Neural progenitor cell (in vitro differentiated cells): Measurements from ENCODE around the gene RAB18. TPM values are rescaled to one million over a fixed set of nuclear protein-coding genes. Genes with fewer than 3 reads are reported as not detected.
"Not testable (repeated sequence)": the region's sequence is repeated elsewhere in the genome, so short reads cannot be mapped to it uniquely, and the experiment has no call there.

Source experiments
- DNase-seq: peaks from one replicate; pipeline ENCODE4 v3.0.0-alpha.2; 2016; ENCODE audit warnings: low spot score
- H2AFZ ChIP-seq: fragments of 200-600 bp; sonication (generic); replicated peaks from 2 replicates; pipeline ENCODE4 v1.6.1; 2016; ENCODE audit warnings: antibody characterized with exemption
- H3F3A ChIP-seq: fragments of 200-600 bp; sonication (generic); 2 replicates; pipeline ENCODE4 v1.6.1; 2016; ENCODE audit warnings: antibody characterized with exemption, low read depth
- H3K27ac ChIP-seq: fragments of 200-600 bp; sonication (generic); 2 replicates; pipeline ENCODE4 v1.5.1; 2016; ENCODE audit warnings: mild to moderate bottlenecking
- H3K27me3 ChIP-seq: fragments of 200-600 bp; sonication (generic); 2 replicates; pipeline ENCODE4 v1.6.1; 2016; ENCODE audit warnings: mild to moderate bottlenecking, moderate library complexity
- H3K36me3 ChIP-seq: fragments of 200-600 bp; sonication (generic); 2 replicates; pipeline ENCODE4 v1.5.1; 2016
- H3K4me1 ChIP-seq: fragments of 200-600 bp; sonication (generic); 2 replicates; pipeline ENCODE4 v1.6.1; 2016; ENCODE audit warnings: mixed run types
- H3K4me2 ChIP-seq: fragments of 200-600 bp; sonication (generic); 2 replicates; pipeline ENCODE4 v1.6.1; 2016
- H3K4me3 ChIP-seq: fragments of 200-600 bp; sonication (generic); 2 replicates; pipeline ENCODE4 v1.5.1; 2016
- H3K79me2 ChIP-seq: fragments of 200-600 bp; sonication (generic); 2 replicates; pipeline ENCODE4 v1.6.1; 2016; ENCODE audit warnings: low read depth
- H3K9ac ChIP-seq: fragments of 200-600 bp; sonication (generic); 2 replicates; pipeline ENCODE4 v1.6.1; 2016
- H3K9me3 ChIP-seq: fragments of 200-600 bp; sonication (generic); 2 replicates; pipeline ENCODE4 v1.5.1; 2016; ENCODE audit warnings: low read depth
- H4K20me1 ChIP-seq: fragments of 200-600 bp; sonication (generic); 2 replicates; pipeline ENCODE4 v1.6.1; 2016; ENCODE audit warnings: low read depth
- H3K27ac Mint-ChIP-seq: 3 replicates; pipeline ENCODE4 v1.8.0; 2021; ENCODE audit warnings: mixed read lengths
- H3K27me3 Mint-ChIP-seq: 2 replicates; pipeline ENCODE4 v1.8.0; 2022; ENCODE audit warnings: low read depth, mild to moderate bottlenecking, inconsistent platforms, moderate library complexity, mixed read lengths; ENCODE audit not compliant: insufficient read depth
- H3K36me3 Mint-ChIP-seq: 3 replicates; pipeline ENCODE4 v1.8.0; 2021; ENCODE audit warnings: mixed read lengths
- H3K4me1 Mint-ChIP-seq: 3 replicates; pipeline ENCODE4 v1.8.0; 2021; ENCODE audit warnings: mixed read lengths
- H3K4me3 Mint-ChIP-seq: 3 replicates; pipeline ENCODE4 v1.8.0; 2021; ENCODE audit warnings: mild to moderate bottlenecking, moderate library complexity, mixed read lengths
- H3K9me3 Mint-ChIP-seq: 3 replicates; pipeline ENCODE4 v1.8.0; 2020; ENCODE audit warnings: mixed read lengths
- CTCF ChIP-seq: fragments of 200-600 bp; sonication (generic); IDR thresholded peaks from 2 replicates; pipeline ENCODE4 v1.5.1; 2017; ENCODE audit warnings: antibody characterized with exemption, mild to moderate bottlenecking
- EZH2 ChIP-seq: fragments of 200-600 bp; sonication (generic); IDR thresholded peaks from 2 replicates; pipeline ENCODE4 v1.6.1; 2017; ENCODE audit warnings: antibody characterized with exemption, mild to moderate bottlenecking, moderate library complexity
- EZH2phosphoT487 ChIP-seq: fragments of 200-600 bp; sonication (generic); IDR thresholded peaks from 2 replicates; pipeline ENCODE4 v1.6.1; 2017; ENCODE audit warnings: antibody characterized with exemption
- total RNA-seq: library from RNA; depleted of rRNA; stranded (reverse); fragments of >200 nt; gene quantifications from 2 replicates; pipeline ENCODE4 v1.2.3, GENCODE V29; 2015; ENCODE audit warnings: low replicate concordance

RAB18 gene
- total RNA-seq, 1 donor from 2014 or later, result 66.6 TPM

- TF ChIP-seq EZH2, result no peak
- TF ChIP-seq EZH2phosphoT487, result no peak
- H4K20me1 ChIP-seq, result no peaks in the 10 kb centered on the region
- DNase-seq, result no peak
- Mint-ChIP-seq H3K4me1 (no peaks in the 10 kb centered on the region), H3K27ac (no peak overlapping the region), H3K36me3 (no peaks in the 10 kb centered on the region), H3K27me3 (peaks cover 5% of the 10 kb centered on the region), H3K4me3 (no peak overlapping the region), H3K9me3 (no peaks in the 10 kb centered on the region)
- H3K79me2 ChIP-seq, result no peaks in the 10 kb centered on the region
- H3K36me3 ChIP-seq, result no peaks in the 10 kb centered on the region
- H3K9me3 ChIP-seq, result no peaks in the 10 kb centered on the region
- no peak overlapping the region for H3K4me2 ChIP-seq
- no peaks in the 10 kb centered on the region for H3F3A ChIP-seq
- no peak overlapping the region for H3K9ac ChIP-seq
- no peak overlapping the region for H2AFZ ChIP-seq
- H3K4me3 ChIP-seq, result no peak overlapping the region
- H3K27me3 ChIP-seq, result no peaks in the 10 kb centered on the region
- no peaks in the 10 kb centered on the region for H3K4me1 ChIP-seq
- H3K27ac ChIP-seq, result no peak overlapping the region
These were observed 60.8 kb downstream of the RAB18 start for GRCh38 chr10:27564880-27565279.

GRCh38 chr10:27568196-27569175 is 64.4 kb downstream of the RAB18 start:
- Mint-ChIP-seq H3K27me3 (no peaks in the 10 kb centered on the region), H3K4me1 (no peaks in the 10 kb centered on the region), H3K27ac (no peak overlapping the region), H3K4me3 (no peak overlapping the region), H3K36me3 (no peaks in the 10 kb centered on the region), H3K9me3 (no peaks in the 10 kb centered on the region)
- Histone ChIP-seq H3K4me2 (no peak overlapping the region), H2AFZ (peak overlapping the region; percentile 34), H3K36me3 (no peaks in the 10 kb centered on the region), H3K27ac (no peak overlapping the region), H3K4me1 (no peaks in the 10 kb centered on the region), H3K27me3 (no peaks in the 10 kb centered on the region), H3K79me2 (no peaks in the 10 kb centered on the region), H3K9ac (no peak overlapping the region), H3F3A (no peaks in the 10 kb centered on the region), H4K20me1 (no peaks in the 10 kb centered on the region), H3K9me3 (no peaks in the 10 kb centered on the region), H3K4me3 (no peak overlapping the region)
- no peak for DNase-seq
- no peak for TF ChIP-seq EZH2
- no peak for TF ChIP-seq EZH2phosphoT487
- TF ChIP-seq CTCF, result no peak

GRCh38 chr10:27569946-27570345 is 65.8 kb downstream of the RAB18 start:
- Histone ChIP-seq H3K36me3 (no peaks in the 10 kb centered on the region), H3K79me2 (no peaks in the 10 kb centered on the region), H3K4me1 (no peaks in the 10 kb centered on the region), H3F3A (no peaks in the 10 kb centered on the region), H3K4me3 (no peak overlapping the region), H3K27me3 (no peaks in the 10 kb centered on the region), H4K20me1 (no peaks in the 10 kb centered on the region), H2AFZ (no peak overlapping the region), H3K4me2 (no peak overlapping the region), H3K9ac (no peak overlapping the region), H3K27ac (no peak overlapping the region), H3K9me3 (no peaks in the 10 kb centered on the region)
- no peaks in the 10 kb centered on the region for H3K27me3 Mint-ChIP-seq
- H3K27ac Mint-ChIP-seq, result no peak overlapping the region
- no peak for DNase-seq
- H3K9me3 Mint-ChIP-seq, result no peaks in the 10 kb centered on the region
- no peak overlapping the region for H3K4me3 Mint-ChIP-seq
- H3K4me1 Mint-ChIP-seq, result no peaks in the 10 kb centered on the region
- TF ChIP-seq EZH2 (no peak), EZH2phosphoT487 (no peak), CTCF (no peak)
- no peaks in the 10 kb centered on the region for H3K36me3 Mint-ChIP-seq

- not testable (repeated sequence) for H3K4me3 ChIP-seq, H2AFZ ChIP-seq, H3K27ac Mint-ChIP-seq, H3K4me3 Mint-ChIP-seq, H3K4me1 ChIP-seq, H3K4me1 Mint-ChIP-seq, H3K9me3 Mint-ChIP-seq, H3K27me3 ChIP-seq, DNase-seq, H3K4me2 ChIP-seq, H3K27ac ChIP-seq, H3K9ac ChIP-seq, H3K36me3 Mint-ChIP-seq, H3K36me3 ChIP-seq, H3K27me3 Mint-ChIP-seq, H3K9me3 ChIP-seq, H4K20me1 ChIP-seq, H3K79me2 ChIP-seq, H3F3A ChIP-seq
These were observed 72.9 kb downstream of the RAB18 start for GRCh38 chr10:27577038-27577437.
